ENCODE measurements around the gene SSBP3.

DNA sequence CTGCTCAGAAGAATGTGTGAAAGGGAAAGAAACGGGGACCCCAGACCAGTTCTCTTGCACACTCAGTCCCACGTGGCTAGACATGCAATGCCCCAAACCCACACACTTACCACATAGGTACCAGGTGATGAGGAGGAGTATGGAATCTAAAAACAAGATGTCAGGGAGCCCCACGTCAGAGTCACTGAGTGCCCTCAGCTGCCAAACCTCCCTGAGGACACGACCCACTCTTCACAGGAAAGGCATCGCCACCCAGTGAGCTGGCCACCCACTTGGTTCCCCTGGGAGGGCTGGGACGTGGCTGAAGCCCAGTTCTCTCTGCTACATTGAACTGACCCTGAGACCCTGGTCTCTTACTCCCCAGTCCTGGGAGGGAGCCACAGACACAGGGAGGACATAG is 164.8 kb downstream of the SSBP3 start:
- TF ChIP-seq YY1 (IDR thresholded peaks at IDR 0.05; ENCODE audit: insufficient read depth, insufficient read length) (no peak), SUZ12 (IDR thresholded peaks at IDR 0.05; ENCODE audit: extremely low read depth, insufficient read depth, insufficient read length) (no peak), ZNF274 (IDR thresholded peaks at IDR 0.05; ENCODE audit: low read depth, low read length) (no peak)
